Measurements from ENCODE around the gene RPLP2.

GRCh38 chr11:829847-830294 is 20.1 kb downstream of the RPLP2 start:
- TF ChIP-seq CTCF (conservative IDR thresholded peaks at IDR 0.05) = no peak
- TF ChIP-seq EZH2 (IDR thresholded peaks at IDR 0.05; ENCODE audit: low read depth) = no peak
